ENCODE results near the gene FRMPD2.

The FRMPD2 gene

DNA sequence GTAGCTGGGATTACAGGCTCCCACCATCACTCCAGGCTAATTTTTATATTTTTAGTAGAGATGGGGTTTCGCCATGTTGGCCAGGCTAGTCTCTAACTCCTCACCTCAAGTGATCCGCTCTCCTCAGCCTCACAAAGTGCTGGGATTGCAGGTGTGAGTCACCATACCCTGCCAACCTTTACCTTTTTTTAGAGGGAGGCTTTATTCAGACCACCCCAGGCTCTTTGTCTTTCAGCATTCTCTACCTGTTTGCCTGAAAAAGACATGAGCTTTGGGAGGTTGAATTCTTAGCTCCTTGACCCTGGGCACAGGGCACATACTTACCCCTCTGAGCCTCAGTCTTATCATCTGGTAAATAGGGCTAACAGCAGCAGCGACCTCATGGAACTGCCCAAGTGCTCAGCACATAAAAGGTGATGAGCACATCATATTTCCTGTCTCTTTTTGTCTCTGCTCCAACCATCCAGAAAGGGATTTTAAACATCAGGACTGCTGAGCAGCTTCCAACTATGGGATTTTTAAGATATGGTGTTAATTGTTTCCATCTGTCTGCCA is 17.0 kb downstream of the FRMPD2 start:
- Histone ChIP-seq H3K36me3 (ENCODE audit: control insufficient read depth, low read length) (no peaks in the 10 kb centered on the region), H3K9me3 (ENCODE audit: control insufficient read depth, insufficient read depth, low read length) (no peaks in the 10 kb centered on the region), H3K27me3 (ENCODE audit: control insufficient read depth, low read length) (peaks cover 7% of the 10 kb centered on the region), H3K4me2 (ENCODE audit: low read length) (no peak overlapping the region), H3K27ac (ENCODE audit: low read depth, low read length) (no peak overlapping the region), H3K79me2 (ENCODE audit: control insufficient read depth, low read length) (no peaks in the 10 kb centered on the region), H3K9me2 (replicated peaks; ENCODE audit: control insufficient read depth, low read length) (no peaks in the 10 kb centered on the region), H3F3A (ENCODE audit: control insufficient read depth, insufficient read depth) (no peaks in the 10 kb centered on the region), H3K4me3 (ENCODE audit: low read length) (no peak overlapping the region), H4K20me1 (ENCODE audit: control insufficient read depth, insufficient read depth, low read depth, low read length) (no peaks in the 10 kb centered on the region), H3K4me1 (ENCODE audit: control insufficient read depth, low read length) (no peaks in the 10 kb centered on the region)
- TF ChIP-seq EZH2phosphoT487 (IDR thresholded peaks at IDR 0.05; ENCODE audit: borderline replicate concordance, low read length) = no peak
- TF ChIP-seq, protein P1, sequence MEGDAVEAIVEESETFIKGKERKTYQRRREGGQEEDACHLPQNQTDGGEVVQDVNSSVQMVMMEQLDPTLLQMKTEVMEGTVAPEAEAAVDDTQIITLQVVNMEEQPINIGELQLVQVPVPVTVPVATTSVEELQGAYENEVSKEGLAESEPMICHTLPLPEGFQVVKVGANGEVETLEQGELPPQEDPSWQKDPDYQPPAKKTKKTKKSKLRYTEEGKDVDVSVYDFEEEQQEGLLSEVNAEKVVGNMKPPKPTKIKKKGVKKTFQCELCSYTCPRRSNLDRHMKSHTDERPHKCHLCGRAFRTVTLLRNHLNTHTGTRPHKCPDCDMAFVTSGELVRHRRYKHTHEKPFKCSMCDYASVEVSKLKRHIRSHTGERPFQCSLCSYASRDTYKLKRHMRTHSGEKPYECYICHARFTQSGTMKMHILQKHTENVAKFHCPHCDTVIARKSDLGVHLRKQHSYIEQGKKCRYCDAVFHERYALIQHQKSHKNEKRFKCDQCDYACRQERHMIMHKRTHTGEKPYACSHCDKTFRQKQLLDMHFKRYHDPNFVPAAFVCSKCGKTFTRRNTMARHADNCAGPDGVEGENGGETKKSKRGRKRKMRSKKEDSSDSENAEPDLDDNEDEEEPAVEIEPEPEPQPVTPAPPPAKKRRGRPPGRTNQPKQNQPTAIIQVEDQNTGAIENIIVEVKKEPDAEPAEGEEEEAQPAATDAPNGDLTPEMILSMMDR (IDR thresholded peaks at IDR 0.05; ENCODE audit: low read depth, low read length, poor library complexity, severe bottlenecking) = no peak

DNA sequence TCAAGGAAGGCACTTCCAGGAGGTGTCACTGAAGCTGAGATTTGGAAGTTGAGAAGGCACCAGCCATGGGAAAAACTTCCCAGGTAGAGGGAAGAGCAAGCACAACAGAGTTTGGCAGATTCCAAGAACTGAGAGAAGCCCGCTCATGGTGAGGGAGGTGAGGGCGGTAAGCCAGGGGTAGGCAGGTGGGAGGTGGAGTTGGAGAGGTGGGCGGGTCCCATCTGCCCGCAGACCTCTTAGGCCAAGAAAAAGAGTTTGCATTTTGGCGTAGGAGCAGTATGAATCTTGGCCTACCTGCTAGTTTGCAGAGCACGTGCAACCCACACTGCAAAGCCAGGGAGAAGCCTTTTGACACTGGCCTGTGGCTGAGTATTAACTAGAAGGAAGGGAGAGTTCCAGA is 18.8 kb downstream of the FRMPD2 start:
- Histone ChIP-seq H3K27me3 (ENCODE audit: control insufficient read depth, low read length) (peaks cover 4% of the 10 kb centered on the region; the same call in 1 of the 2 replicates), H3K9me2 (replicated peaks; ENCODE audit: control insufficient read depth, low read length) (no peaks in the 10 kb centered on the region), H3F3A (ENCODE audit: control insufficient read depth, insufficient read depth) (no peaks in the 10 kb centered on the region), H3K36me3 (ENCODE audit: control insufficient read depth, low read length) (no peaks in the 10 kb centered on the region), H3K79me2 (ENCODE audit: control insufficient read depth, low read length) (no peaks in the 10 kb centered on the region), H3K9me3 (ENCODE audit: control insufficient read depth, insufficient read depth, low read length) (no peaks in the 10 kb centered on the region), H3K27ac (ENCODE audit: low read depth, low read length) (no peak overlapping the region), H3K4me1 (ENCODE audit: control insufficient read depth, low read length) (no peaks in the 10 kb centered on the region), H3K4me3 (ENCODE audit: low read length) (no peak overlapping the region), H3K4me2 (ENCODE audit: low read length) (no peak overlapping the region), H4K20me1 (ENCODE audit: control insufficient read depth, insufficient read depth, low read depth, low read length) (no peaks in the 10 kb centered on the region)
- no peak for TF ChIP-seq EZH2phosphoT487 (IDR thresholded peaks at IDR 0.05; ENCODE audit: borderline replicate concordance, low read length)
- TF ChIP-seq, protein P1 (IDR thresholded peaks at IDR 0.05; ENCODE audit: low read depth, low read length, poor library complexity, severe bottlenecking) = no peak

DNA sequence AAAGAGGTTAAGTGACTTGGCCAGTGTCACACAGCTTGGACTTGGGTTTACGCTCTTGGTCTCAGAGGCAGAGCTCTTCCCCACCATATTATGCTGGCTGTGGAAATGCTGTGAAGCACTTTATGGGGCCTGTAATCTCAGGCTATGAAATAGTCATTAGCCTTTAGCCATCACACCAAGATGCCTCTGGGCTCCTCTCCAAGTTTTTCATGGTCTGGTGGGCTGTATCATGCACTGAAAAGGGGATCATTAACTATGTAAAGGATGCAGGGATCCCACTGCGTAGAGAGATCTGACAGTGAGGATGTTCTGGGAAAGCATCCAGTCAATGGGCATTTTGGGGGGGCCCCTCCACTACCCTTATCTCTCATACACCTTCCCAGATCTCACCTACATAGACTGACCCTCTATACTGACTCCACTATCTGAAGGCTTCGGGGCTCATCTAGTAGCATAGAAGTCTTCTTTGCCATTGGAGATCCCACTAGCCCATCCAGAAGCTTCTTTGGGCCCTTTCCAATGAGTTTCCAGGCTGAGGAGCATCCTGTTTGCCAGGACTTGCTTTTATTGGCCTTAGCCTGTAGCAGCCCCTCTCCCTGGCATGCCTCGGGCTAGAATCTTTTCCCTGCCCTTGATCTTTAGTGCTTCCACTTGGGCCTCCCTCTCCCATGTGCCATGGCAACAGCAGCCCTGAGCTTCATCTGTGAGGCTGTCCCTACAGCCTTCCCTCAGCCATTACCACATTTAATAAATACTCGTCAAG is 19.6 kb downstream of the FRMPD2 start:
- Histone ChIP-seq H3K4me3 (ENCODE audit: low read length) (no peak overlapping the region), H3K36me3 (ENCODE audit: control insufficient read depth, low read length) (no peaks in the 10 kb centered on the region), H3K79me2 (ENCODE audit: control insufficient read depth, low read length) (no peaks in the 10 kb centered on the region), H3K9me2 (replicated peaks; ENCODE audit: control insufficient read depth, low read length) (no peaks in the 10 kb centered on the region), H3K4me2 (ENCODE audit: low read length) (no peak overlapping the region), H3K9me3 (ENCODE audit: control insufficient read depth, insufficient read depth, low read length) (no peaks in the 10 kb centered on the region), H3K27ac (ENCODE audit: low read depth, low read length) (no peak overlapping the region), H3K27me3 (ENCODE audit: control insufficient read depth, low read length) (no peaks in the 10 kb centered on the region), H3F3A (ENCODE audit: control insufficient read depth, insufficient read depth) (no peaks in the 10 kb centered on the region), H4K20me1 (ENCODE audit: control insufficient read depth, insufficient read depth, low read depth, low read length) (no peaks in the 10 kb centered on the region), H3K4me1 (ENCODE audit: control insufficient read depth, low read length) (no peaks in the 10 kb centered on the region)
- no peak for TF ChIP-seq EZH2phosphoT487 (IDR thresholded peaks at IDR 0.05; ENCODE audit: borderline replicate concordance, low read length)
- TF ChIP-seq, protein P1 (IDR thresholded peaks at IDR 0.05; ENCODE audit: low read depth, low read length, poor library complexity, severe bottlenecking) = no peak

Data from DOHH2 (cell line).